HG03571 (cell line): Measurements from ENCODE around the gene USHBP1.
A peak's percentile ranks its signal among the peaks of the same experiment; 100 is the strongest.
"Not testable (repeated sequence)": the region's sequence is repeated elsewhere in the genome, so short reads cannot be mapped to it uniquely, and the experiment has no call there.

Source experiments
- ATAC-seq: cut with Tn5 transposase; IDR thresholded peaks from one replicate; pipeline ENCODE4 v1.9.1; 2021; ENCODE audit not compliant: unreplicated experiment

Gene USHBP1

GRCh38 chr19:17296976-17297375, 32.4 kb upstream of the USHBP1 start:
- no peak for ATAC-seq

- no peak for ATAC-seq
These were observed 31.7 kb upstream of the USHBP1 start for GRCh38 chr19:17296273-17296672.

GRCh38 chr19:17295551-17295950, 31.0 kb upstream of the USHBP1 start:
- not testable (repeated sequence) for ATAC-seq

GRCh38 chr19:17294051-17294891, 29.7 kb upstream of the USHBP1 start:
- no peak for ATAC-seq

GRCh38 chr19:17293605-17294004, 29.1 kb upstream of the USHBP1 start:
- ATAC-seq = no peak

GRCh38 chr19:17292301-17293074, 27.9 kb upstream of the USHBP1 start:
- ATAC-seq = peak; percentile 60

- no peak for ATAC-seq
These were observed 24.9 kb upstream of the USHBP1 start for GRCh38 chr19:17289489-17289888.

GRCh38 chr19:17286752-17287151, 22.2 kb upstream of the USHBP1 start:
- ATAC-seq = no peak

GRCh38 chr19:17286263-17286662, 21.7 kb upstream of the USHBP1 start:
- ATAC-seq = no peak

- no peak for ATAC-seq
These were observed 21.0 kb upstream of the USHBP1 start for GRCh38 chr19:17285415-17286135.

- ATAC-seq = no peak
These were observed 19.0 kb upstream of the USHBP1 start for GRCh38 chr19:17283504-17283996.

- peak; percentile 53 for ATAC-seq
These were observed 18.1 kb upstream of the USHBP1 start for GRCh38 chr19:17282488-17283125.

- ATAC-seq = no peak
These were observed 17.1 kb upstream of the USHBP1 start, which contains the start of gene ANKLE1 for GRCh38 chr19:17281391-17282304. Gene ANKLE1 (plus strand): TSS chr19:17281901. CDS start chr19:17281921, 20 bp downstream.

- no peak for ATAC-seq
These were observed 14.9 kb upstream of the USHBP1 start for GRCh38 chr19:17279436-17279835.

GRCh38 chr19:17275441-17276175, 11.1 kb upstream of the USHBP1 start:
- ATAC-seq = no peak

GRCh38 chr19:17274892-17275291, 10.3 kb upstream of the USHBP1 start:
- ATAC-seq = not testable (repeated sequence)

GRCh38 chr19:17268754-17269153, 4.2 kb upstream of the USHBP1 start:
- no peak for ATAC-seq

GRCh38 chr19:17266975-17267788, 2.6 kb upstream of the USHBP1 start, which contains the start of gene BABAM1:
Gene BABAM1 (plus strand): TSS chr19:17267443. CDS start chr19:17268807, 1,364 bp downstream.
- ATAC-seq = peak; percentile 78
